Ishikawa (cell line): ENCODE data around the gene TBC1D22A.

ENCODE experiments used
- CEBPB ChIP-seq: IDR thresholded peaks from 2 replicates; pipeline ENCODE4 v1.6.1; 2012
- CREB1 ChIP-seq: IDR thresholded peaks from 2 replicates; pipeline ENCODE4 v1.6.1; 2012; ENCODE audit warnings: low read depth
- EGR1 ChIP-seq: IDR thresholded peaks from 2 replicates; pipeline ENCODE4 v1.6.1; 2012
- EP300 ChIP-seq: IDR thresholded peaks from 2 replicates; pipeline ENCODE4 v1.6.1; 2012; ENCODE audit warnings: borderline replicate concordance
- FOXM1 ChIP-seq: IDR thresholded peaks from 2 replicates; pipeline ENCODE4 v1.6.1; 2012; ENCODE audit warnings: low read depth, borderline replicate concordance
- MAX ChIP-seq: IDR thresholded peaks from 2 replicates; pipeline ENCODE4 v1.6.1; 2012
- NFIC ChIP-seq: IDR thresholded peaks from 2 replicates; pipeline ENCODE4 v1.6.1; 2012
- RAD21 ChIP-seq: IDR thresholded peaks from 2 replicates; pipeline ENCODE4 v1.6.1; 2012; ENCODE audit warnings: low read depth
- REST ChIP-seq: IDR thresholded peaks from 2 replicates; pipeline ENCODE4 v1.6.1; 2012; ENCODE audit warnings: low read depth, mild to moderate bottlenecking
- TAF1 ChIP-seq: IDR thresholded peaks from 2 replicates; pipeline ENCODE4 v1.6.1; 2012; ENCODE audit warnings: low read depth, mild to moderate bottlenecking
- TCF12 ChIP-seq: IDR thresholded peaks from 2 replicates; pipeline ENCODE4 v1.6.1; 2012; ENCODE audit warnings: low read depth
- TEAD4 ChIP-seq: IDR thresholded peaks from 2 replicates; pipeline ENCODE4 v1.6.1; 2012
- USF1 ChIP-seq: IDR thresholded peaks from 2 replicates; pipeline ENCODE4 v1.6.1; 2012
- YY1 ChIP-seq: IDR thresholded peaks from 2 replicates; pipeline ENCODE4 v1.6.1; 2012; ENCODE audit warnings: low read depth
- ZBTB7A ChIP-seq: IDR thresholded peaks from 2 replicates; pipeline ENCODE4 v1.6.1; 2012; ENCODE audit warnings: low read depth

TBC1D22A gene

GRCh38 chr22:47021371-47022074 lies 259.1 kb downstream of the TBC1D22A start:
- no peak for TF ChIP-seq EP300
- no peak for TF ChIP-seq RAD21
- TF ChIP-seq NFIC, result no peak
- TF ChIP-seq TCF12, result no peak
- no peak for TF ChIP-seq YY1
- TF ChIP-seq USF1, result no peak
- TF ChIP-seq REST, result no peak

GRCh38 chr22:47022075-47022473 lies 259.6 kb downstream of the TBC1D22A start:
- no peak for TF ChIP-seq CEBPB
- no peak for TF ChIP-seq TAF1
- no peak for TF ChIP-seq USF1
- TF ChIP-seq RAD21, result no peak
- no peak for TF ChIP-seq TCF12
- no peak for TF ChIP-seq NFIC
- no peak for TF ChIP-seq MAX
- TF ChIP-seq EP300, result no peak
- no peak for TF ChIP-seq CREB1
- TF ChIP-seq TEAD4, result no peak
- no peak for TF ChIP-seq REST
- no peak for TF ChIP-seq ZBTB7A
- no peak for TF ChIP-seq EGR1
- no peak for TF ChIP-seq YY1
- TF ChIP-seq FOXM1, result no peak

GRCh38 chr22:47022475-47022874 lies 260.0 kb downstream of the TBC1D22A start:
- TF ChIP-seq REST (no peak), ZBTB7A (no peak), CREB1 (no peak), FOXM1 (no peak), USF1 (no peak)

- TF ChIP-seq RAD21 (no peak), USF1 (no peak), TAF1 (no peak)
Measured at GRCh38 chr22:47023871-47024270, 261.4 kb downstream of the TBC1D22A start.

GRCh38 chr22:47027766-47028165 lies 265.3 kb downstream of the TBC1D22A start:
- TF ChIP-seq ZBTB7A, result no peak
- no peak for TF ChIP-seq CREB1
- TF ChIP-seq EP300, result no peak
- TF ChIP-seq NFIC, result no peak
- TF ChIP-seq USF1, result no peak
- TF ChIP-seq TEAD4, result no peak
- TF ChIP-seq TCF12, result no peak
- TF ChIP-seq RAD21, result no peak
- no peak for TF ChIP-seq CEBPB
- no peak for TF ChIP-seq REST
- TF ChIP-seq FOXM1, result no peak
- no peak for TF ChIP-seq TAF1
- no peak for TF ChIP-seq EGR1
- no peak for TF ChIP-seq YY1
- TF ChIP-seq MAX, result no peak
